Body of pancreas (tissue), 4 donors: ENCODE data around the gene VTI1A. TPM values are rescaled to one million over a fixed set of nuclear protein-coding genes. Genes with fewer than 3 reads are reported as not detected.
"Not testable (repeated sequence)": the region's sequence is repeated elsewhere in the genome, so short reads cannot be mapped to it uniquely, and the experiment has no call there.

Experiments
- ATAC-seq: fragments of 150-250 bp; one replicate; pipeline ENCODE4 v1.9.1; 2016
- DNase-seq, 4 donors: peaks; one replicate each; pipeline ENCODE4 v3.0.0-alpha.2; 2019
- H3K27ac ChIP-seq, 4 donors: fragments of 200-600 bp; sonication (generic); 1 replicate in 3 of 4; 2 replicates in 1 of 4; pipeline versions ENCODE4 v1.5.1 to v1.6.1; 2016 to 2019; ENCODE audit warnings: mild to moderate bottlenecking in 1 of 4, mixed read lengths in 1 of 4, moderate library complexity in 1 of 4
- H3K27me3 ChIP-seq, 2 donors: fragments of 200-600 bp; sonication (generic); one replicate each; pipeline ENCODE4 v1.6.0; 2016; ENCODE audit warnings: mild to moderate bottlenecking in 1 of 2
- H3K36me3 ChIP-seq, 2 donors: fragments of 200-600 bp; sonication (generic); replicated peaks in 1 of 2; 2 replicates each; pipeline ENCODE4 v1.5.1; 2016; ENCODE audit warnings: low read depth in 2 of 2; ENCODE audit not compliant: insufficient read depth in 1 of 2
- H3K4me1 ChIP-seq: fragments of 200-600 bp; sonication (generic); one replicate; pipeline ENCODE4 v1.6.0; 2016
- H3K4me3 ChIP-seq, 2 donors: fragments of 200-600 bp; sonication (generic); 1 replicate in 1 of 2; 2 replicates in 1 of 2; pipeline ENCODE4 v1.5.1; 2016 to 2019
- H3K9me3 ChIP-seq, 3 donors: fragments of 200-600 bp; sonication (generic); 1 replicate in 2 of 3; 2 replicates in 1 of 3; pipeline ENCODE4 v1.5.1; 2016
- CTCF ChIP-seq, 7 experiments: fragments of 450-650 bp in 4 of 7; fragments of 200-600 bp in 3 of 7; sonication (generic) in 3 of 7; IDR thresholded peaks; one replicate each; pipeline ENCODE4 v1.5.1; 2016 to 2019; ENCODE audit warnings: antibody characterized with exemption in 7 of 7
- POLR2A ChIP-seq, 3 donors: fragments of 450-650 bp; IDR thresholded peaks; one replicate each; pipeline ENCODE4 v1.6.1; 2016; ENCODE audit warnings: antibody characterized with exemption in 3 of 3, mild to moderate bottlenecking in 2 of 3
- WGBS, 2 donors: methylation state at CpG; one replicate each; pipeline ENCODE4 v1.1.5; 2017; 5-methylcytosine and 5-hydroxymethylcytosine counted together
- intact Hi-C: fragments of 100-400 bp; cut with DNase I; formaldehyde crosslinking; loops from one replicate; pipeline ENCODE4 v1.15.1; 2023
- total RNA-seq, 2 donors: library from RNA; depleted of rRNA; stranded (reverse); fragments of >200 nt; gene quantifications; one replicate each; pipeline ENCODE4 v1.1.0, GENCODE V29; 2016

Gene VTI1A
- total RNA-seq: 10 to 100 TPM; 28.3 to 84.4 TPM

- Histone ChIP-seq H3K27ac (peak within 1 kb of the TSS; percentile 82 to 94 (median 87)), H3K27me3 (no peaks in the 10 kb centered on the region), H3K36me3 (peaks cover 0 to under 1% of the 10 kb centered on the region in 2 donors), H3K9me3 (no peaks in the 10 kb centered on the region), H3K4me1 (peaks cover 24% of the 10 kb centered on the region), H3K4me3 (peak within 1 kb of the TSS; percentile 75 to 85)
- intact Hi-C loops: no loop called here
- ATAC-seq (peak; percentile 96), DNase-seq (peak; percentile 79 to 88 (median 86))
- WGBS, 2 donors: 0% methylated on average over 24 to 59 of the region's 59 CpGs
- TF ChIP-seq POLR2A (IDR thresholded peaks at IDR 0.05) (peak; percentile 53 to 91 (median 87)), CTCF (IDR thresholded peaks at IDR 0.05) (peak in 4 of 7 experiments; percentile 2 to 38 (median 28))
Observed at GRCh38 chr10:112446855-112447619, at the start of gene VTI1A, which contains the start of gene ZDHHC6. TSS of gene VTI1A (plus strand) at chr10:112447215. CDS start at chr10:112447374, 159 bp downstream. TSS of gene ZDHHC6 (minus strand) at chr10:112446914. CDS start at chr10:112445436, 1,478 bp downstream.

DNA sequence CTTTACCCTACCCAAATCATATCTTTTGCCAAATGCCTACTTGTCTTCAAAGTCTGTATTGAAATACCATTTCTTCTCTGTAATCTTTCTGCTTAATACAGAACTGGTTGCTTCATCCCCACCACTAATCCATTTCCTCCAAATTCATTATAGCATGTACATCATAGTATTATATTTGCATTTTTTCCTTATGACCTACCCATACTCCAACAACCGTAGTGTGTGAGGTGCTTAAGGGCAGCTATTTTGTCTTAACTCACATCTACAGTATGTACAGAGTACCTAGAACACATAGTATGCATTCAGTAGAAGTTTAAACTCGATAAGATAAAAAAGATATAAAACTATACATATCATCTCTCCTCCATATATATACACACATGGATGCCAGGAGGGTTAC, 49.4 kb upstream of the VTI1A start:
- no peak for ATAC-seq
- 74 to 77% methylated on average over 2 of the region's 2 CpGs for WGBS, 2 donors
- Histone ChIP-seq H3K4me1 (no peaks in the 10 kb centered on the region), H3K9me3 (no peaks in the 10 kb centered on the region), H3K36me3 (no peaks in the 10 kb centered on the region), H3K27me3 (no peaks in the 10 kb centered on the region), H3K27ac (no peak overlapping the region), H3K4me3 (no peak overlapping the region)
- TF ChIP-seq CTCF (IDR thresholded peaks at IDR 0.05): no peak
- TF ChIP-seq POLR2A (IDR thresholded peaks at IDR 0.05): no peak
- intact Hi-C loops: no loop called here
- no peak for DNase-seq

DNA sequence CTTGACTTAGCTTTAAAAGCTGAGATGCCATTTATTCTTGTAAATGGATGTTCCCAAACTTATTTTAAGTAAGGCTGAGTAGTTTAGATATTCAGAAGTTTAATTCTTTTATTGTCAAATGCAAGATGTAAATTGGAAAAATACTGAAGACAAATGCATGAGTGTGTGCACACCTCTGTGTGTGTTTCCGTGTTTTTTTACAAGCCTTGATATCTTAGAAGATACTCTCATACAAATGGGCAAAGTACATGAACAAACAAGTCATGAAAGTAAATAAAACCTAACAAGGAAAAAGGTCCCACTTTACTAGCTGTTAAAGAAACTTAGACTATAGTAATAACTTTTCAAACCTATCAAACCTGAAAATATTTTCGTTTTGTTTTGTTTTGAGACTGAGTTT, 44.1 kb upstream of the VTI1A start:
- Histone ChIP-seq H3K4me3 (no peak overlapping the region), H3K4me1 (no peaks in the 10 kb centered on the region), H3K36me3 (no peaks in the 10 kb centered on the region), H3K9me3 (no peaks in the 10 kb centered on the region), H3K27ac (no peak overlapping the region), H3K27me3 (no peaks in the 10 kb centered on the region)
- DNase-seq (no peak), ATAC-seq (no peak)
- 37 to 54% methylated on average over 2 of the region's 2 CpGs for WGBS, 2 donors
- intact Hi-C loops: no loop called here
- TF ChIP-seq CTCF (IDR thresholded peaks at IDR 0.05): no peak
- TF ChIP-seq POLR2A (IDR thresholded peaks at IDR 0.05): no peak

- no peak for DNase-seq
- H3K9me3 ChIP-seq: no peaks in the 10 kb centered on the region
- H3K36me3 ChIP-seq: no peaks in the 10 kb centered on the region
- H3K27ac ChIP-seq: no peak overlapping the region
- no peak for ATAC-seq
- H3K4me1 ChIP-seq: no peaks in the 10 kb centered on the region
- intact Hi-C loops: no loop called here
- no peaks in the 10 kb centered on the region for H3K27me3 ChIP-seq
- no peak overlapping the region for H3K4me3 ChIP-seq
- 66 to 73% methylated on average over 3 of the region's 3 CpGs for WGBS, 2 donors
- TF ChIP-seq POLR2A (IDR thresholded peaks at IDR 0.05) (no peak), CTCF (IDR thresholded peaks at IDR 0.05) (no peak)
Observed at GRCh38 chr10:112404617-112405016, 42.4 kb upstream of the VTI1A start.

- DNase-seq, H3K4me1 ChIP-seq, H3K27me3 ChIP-seq, intact Hi-C loops, H3K36me3 ChIP-seq, ATAC-seq, H3K9me3 ChIP-seq, H3K4me3 ChIP-seq, H3K27ac ChIP-seq: not testable (repeated sequence)
- WGBS, 2 donors: 49 to 59% methylated on average over 2 of the region's 2 CpGs
Observed at GRCh38 chr10:112406806-112407205, 40.2 kb upstream of the VTI1A start.
